Prostate gland (tissue), 2 donors: ENCODE data around the gene SHANK1.
"Not testable (repeated sequence)": the region's sequence is repeated elsewhere in the genome, so short reads cannot be mapped to it uniquely, and the experiment has no call there.

Source experiments
- CTCF ChIP-seq, 4 experiments: fragments of 200-600 bp in 2 of 4; fragments of 450-650 bp in 2 of 4; sonication (generic) in 2 of 4; IDR thresholded peaks; 1 replicate in 3 of 4; 2 replicates in 1 of 4; pipeline ENCODE4 v1.5.1; 2016 to 2019; ENCODE audit warnings: antibody characterized with exemption in 4 of 4, mild to moderate bottlenecking in 2 of 4, moderate library complexity in 2 of 4
- POLR2A ChIP-seq: fragments of 450-650 bp; IDR thresholded peaks from one replicate; pipeline ENCODE4 v1.6.1; 2016; ENCODE audit warnings: antibody characterized with exemption, mild to moderate bottlenecking
- POLR2AphosphoS5 ChIP-seq: sonication (generic); formaldehyde crosslinking; IDR thresholded peaks from one replicate; pipeline ENCODE4 v1.6.1; 2017; ENCODE audit warnings: antibody characterized with exemption

GRCh38 chr19:50757624-50758023, 38.0 kb upstream of the SHANK1 start:
- TF ChIP-seq POLR2AphosphoS5; CTCF (IDR thresholded peaks at IDR 0.05); POLR2A: not testable (repeated sequence)
